Heart left ventricle (tissue), 13 donors: ENCODE data around the gene NTRK2.

Experiments used
- CTCF ChIP-seq, 12 donors: fragments of 200-600 bp; sonication (generic) in 4 of 12; IDR thresholded peaks; one replicate each; pipeline versions ENCODE4 v1.5.0 to v1.8.0; 2018 to 2022; ENCODE audit warnings: antibody characterized with exemption in 12 of 12, mild to moderate bottlenecking in 5 of 12
- POLR2A ChIP-seq, 2 donors: fragments of 450-650 bp; IDR thresholded peaks; one replicate each; pipeline ENCODE4 v1.6.1; 2017; ENCODE audit warnings: antibody characterized with exemption in 2 of 2, mild to moderate bottlenecking in 2 of 2, moderate library complexity in 2 of 2
- donor health status: ischemic (EF 13 %, LVEDD 7.1; RV severe dilation, severe dysfunction).
- donor health status: DM: no; HTN: yes; CAD: no.
- donor health status: DM: no; HTN: no; CAD: no.
- donor health status: ischemic (EF 25% LVEDD 6.9; RV normal size, moderate dysfunction).
- donor health status: ischemic (EF 25% LVEDD 5.7; RV mildly dilated, moderate dysfunction).
- donor health status: ischemic (EF 35%, LVEDD 5.7; RV mildly dilated, moderate dysfunction).
- donor health status: nonischemic (EF 11% LVEDD 7.7; RV severe dilation, severe dysfunction).
- donor health status: DM: yes; HTN: yes; CAD: no.
- donor health status: PGD.
- donor health status: ischemic (EF 29% LVEDD 5.4; RV normal size, mild dysfunction).
- donor health status: nonischemic (EF 23%, LVEDD 6.1; RV moderate dilation, normal function).

GRCh38 chr9:84925225-84925872 is 255.8 kb downstream of the NTRK2 start:
- TF ChIP-seq CTCF (IDR thresholded peaks at IDR 0.05) (no peak), POLR2A (IDR thresholded peaks at IDR 0.05) (no peak)
